ENCODE measurements around the gene TEAD1.

GRCh38 chr11:12657981-12658380, 16.2 kb upstream of the TEAD1 start:
- TF ChIP-seq TAF1 (IDR thresholded peaks at IDR 0.05; ENCODE audit: low read depth): no peak
- no peak for TF ChIP-seq CTCF (IDR thresholded peaks at IDR 0.05; ENCODE audit: poor library complexity, severe bottlenecking)
- no peak for TF ChIP-seq EZH2 (IDR thresholded peaks at IDR 0.05; ENCODE audit: borderline replicate concordance, insufficient read depth, low read length, poor library complexity, severe bottlenecking)
- TF ChIP-seq RAD21 (conservative IDR thresholded peaks at IDR 0.05): no peak
- TF ChIP-seq POLR2AphosphoS5 (IDR thresholded peaks at IDR 0.05): no peak

All from neural cell (in vitro differentiated cells).